Raji (cell line): Measurements from ENCODE around the gene TRIP13.

Source experiments
- POLR2A ChIP-seq: IDR thresholded peaks from 2 replicates; pipeline ENCODE4 v1.6.1; 2011; ENCODE audit warnings: low read depth, low read length, control low read depth; ENCODE audit not compliant: insufficient read depth

Gene TRIP13

DNA sequence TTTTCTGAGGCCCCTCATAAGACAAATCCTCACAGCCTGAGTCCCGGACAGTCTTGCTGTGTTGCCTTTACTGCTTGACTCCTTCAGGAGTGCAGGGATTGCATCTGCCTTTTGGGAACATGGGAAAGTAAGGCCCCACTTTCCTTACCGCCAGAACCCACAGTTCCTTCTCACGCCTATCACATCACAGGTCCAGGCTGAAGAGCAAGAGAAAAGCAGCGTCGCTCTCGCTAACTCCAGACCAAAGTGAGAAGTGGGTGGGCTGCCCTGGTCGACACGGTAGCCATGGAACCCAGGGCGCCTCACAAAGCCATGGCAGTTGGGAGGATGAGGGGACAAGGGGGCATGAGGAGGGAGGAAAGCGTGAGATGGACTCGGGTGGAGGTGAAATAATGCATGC lies 34.0 kb upstream of the TRIP13 start:
- TF ChIP-seq POLR2A = no peak

DNA sequence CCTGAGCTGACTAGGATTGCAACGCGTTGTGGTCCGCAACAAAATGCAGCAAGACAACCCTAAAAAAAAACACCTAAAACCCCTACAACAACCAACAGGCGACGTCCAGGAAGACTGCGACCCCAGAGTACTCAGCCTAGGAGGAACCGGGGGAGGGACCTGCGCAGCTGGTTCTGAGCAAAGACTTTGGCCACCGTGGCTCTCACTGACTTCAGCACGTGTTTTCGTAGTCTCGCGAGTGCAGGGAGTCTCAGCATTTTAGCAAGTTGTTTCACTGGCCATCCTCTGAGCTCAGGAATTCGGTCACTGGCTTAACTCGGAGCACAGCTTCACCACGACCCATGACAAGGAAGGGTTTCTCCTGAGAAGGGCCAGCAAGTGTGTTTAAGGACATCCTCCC lies 33.3 kb upstream of the TRIP13 start:
- TF ChIP-seq POLR2A = no peak

DNA sequence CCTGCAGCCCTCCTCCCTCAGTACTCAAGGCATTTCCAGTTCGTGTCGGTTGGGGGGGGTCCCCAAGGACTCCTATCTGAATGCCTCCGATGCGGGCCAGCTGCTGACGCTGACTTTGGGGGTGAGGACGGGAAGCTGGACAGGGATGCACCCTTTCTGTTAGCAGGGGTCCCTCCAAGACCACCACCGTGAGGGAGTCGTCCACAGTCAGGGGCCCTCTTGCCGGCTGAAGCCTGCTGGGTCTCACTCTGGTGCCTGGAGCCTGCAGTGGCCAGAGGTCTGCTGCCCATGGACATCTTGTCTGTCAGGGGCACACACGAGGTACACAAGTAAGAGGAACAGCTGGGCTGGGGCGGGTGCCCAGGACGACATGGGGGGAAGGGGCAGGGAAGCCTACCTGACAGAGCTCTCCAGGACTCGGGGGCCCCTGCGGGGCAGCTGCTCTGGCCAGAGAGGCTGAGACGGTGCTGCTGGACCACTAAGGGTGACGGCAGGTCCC lies 32.8 kb upstream of the TRIP13 start:
- TF ChIP-seq POLR2A = no peak

DNA sequence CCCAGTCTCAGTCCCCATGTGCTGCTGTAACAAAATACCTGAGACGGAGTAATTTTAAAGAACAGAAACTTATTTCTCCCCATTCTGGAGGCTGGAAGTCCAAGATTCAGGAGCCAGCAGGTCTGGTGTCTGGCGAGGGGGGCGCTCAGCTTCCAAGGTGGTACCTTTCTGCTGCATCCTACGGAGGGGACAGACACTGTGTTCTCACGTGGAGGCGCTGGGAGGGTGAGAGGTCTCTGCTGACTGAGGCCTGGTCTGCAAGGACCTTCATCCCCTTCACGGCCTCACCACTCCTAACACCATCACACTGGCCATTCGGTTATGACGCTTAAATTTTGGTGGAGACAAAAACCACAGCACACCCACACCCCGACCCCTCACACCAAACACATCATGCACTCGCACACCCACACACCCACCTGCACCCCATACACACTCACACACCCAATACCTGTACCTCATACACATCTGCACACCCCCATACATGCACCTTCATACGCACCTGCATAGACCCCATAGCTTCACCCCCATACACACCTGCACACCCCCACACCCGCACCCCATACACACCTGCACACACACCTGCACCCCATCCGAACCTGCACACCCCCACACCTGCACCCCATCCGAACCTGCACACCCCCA lies 32.1 kb upstream of the TRIP13 start:
- TF ChIP-seq POLR2A = no peak

DNA sequence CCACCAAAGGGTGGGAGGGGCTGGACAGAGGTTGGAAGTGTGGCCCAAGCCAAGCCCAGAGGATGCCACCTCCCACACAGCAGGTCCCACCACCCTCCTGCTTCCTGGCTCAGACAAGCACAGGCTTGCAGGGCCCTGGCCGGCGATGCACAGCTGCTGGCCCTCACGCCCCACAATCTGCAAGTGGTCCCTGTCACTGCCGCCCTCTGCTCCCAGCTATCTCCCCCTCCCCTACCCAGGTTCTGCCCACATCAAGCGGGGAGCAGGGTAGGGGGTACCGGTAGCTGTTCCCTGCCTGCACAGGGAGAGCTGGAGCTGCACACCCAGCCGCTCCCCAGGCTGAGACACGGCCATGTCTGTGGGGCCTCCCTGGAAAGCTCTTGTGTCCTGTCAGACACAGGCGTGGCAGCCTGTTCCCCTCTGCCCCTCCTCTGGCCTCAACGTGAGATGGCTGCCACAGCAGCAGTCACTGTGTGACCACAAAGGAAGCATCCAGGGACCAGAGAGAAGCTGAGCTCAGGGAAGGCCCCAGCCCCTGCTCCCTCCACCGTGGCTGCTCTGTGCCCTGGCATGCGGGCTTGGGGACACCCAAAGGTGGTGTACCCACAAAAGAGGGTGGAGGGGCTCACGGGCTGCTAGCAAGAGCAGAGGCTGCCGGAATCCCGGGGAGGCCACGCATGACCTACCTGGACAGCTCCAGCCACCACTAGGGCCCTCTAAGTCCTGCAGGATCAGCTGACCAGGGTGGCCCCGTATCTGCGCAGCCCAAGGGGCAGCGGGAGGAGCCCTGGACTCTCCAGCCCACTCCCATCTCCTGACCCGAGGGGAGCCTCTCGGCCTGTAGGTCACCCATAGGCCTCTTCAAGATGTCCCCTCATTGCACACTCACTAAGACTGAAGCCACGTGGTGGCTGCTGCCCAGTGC lies 31.0 kb upstream of the TRIP13 start:
- TF ChIP-seq POLR2A = no peak

DNA sequence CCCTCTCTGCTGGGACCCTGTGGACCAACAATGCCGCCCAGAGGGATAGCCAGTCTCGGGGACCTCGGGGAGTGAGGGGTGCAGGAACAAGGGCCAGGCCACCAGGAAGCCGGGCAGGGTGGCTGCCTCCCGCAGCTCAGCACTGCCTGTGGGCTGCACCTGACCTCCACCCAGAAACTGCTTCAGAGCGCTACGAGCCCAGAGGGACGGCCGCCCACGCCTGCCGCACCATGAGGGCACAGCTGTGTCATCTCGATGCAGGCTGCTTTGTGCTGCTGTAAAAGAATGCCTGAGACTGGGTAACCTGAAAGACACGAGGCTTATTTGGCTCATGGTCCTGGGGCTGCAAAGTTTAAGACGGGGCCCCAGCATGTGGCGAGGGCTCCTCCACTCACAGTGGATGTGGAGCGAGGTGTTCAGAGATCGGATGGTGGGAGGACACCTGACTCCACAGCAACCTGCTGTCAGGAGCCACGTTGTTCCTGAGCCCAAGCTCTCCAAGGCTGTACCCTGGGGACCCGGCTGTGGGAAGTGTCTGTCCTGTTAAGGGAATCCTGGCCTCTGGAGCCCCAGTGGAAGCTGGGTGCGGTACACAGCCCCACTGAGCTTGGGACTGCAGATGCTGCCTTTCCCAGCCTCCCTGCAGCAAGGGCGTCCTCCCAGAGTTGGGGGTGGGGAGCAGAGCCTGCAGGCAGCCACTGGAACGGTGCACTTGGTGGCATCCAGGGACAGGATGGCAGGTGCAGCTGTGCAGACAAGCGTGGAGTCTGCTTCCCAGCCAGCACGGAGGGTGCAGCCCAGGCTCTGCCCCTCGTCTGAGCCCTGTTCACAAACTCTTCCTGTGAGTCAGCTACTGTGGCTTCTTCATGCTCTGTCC lies 30.1 kb upstream of the TRIP13 start:
- no peak for TF ChIP-seq POLR2A

DNA sequence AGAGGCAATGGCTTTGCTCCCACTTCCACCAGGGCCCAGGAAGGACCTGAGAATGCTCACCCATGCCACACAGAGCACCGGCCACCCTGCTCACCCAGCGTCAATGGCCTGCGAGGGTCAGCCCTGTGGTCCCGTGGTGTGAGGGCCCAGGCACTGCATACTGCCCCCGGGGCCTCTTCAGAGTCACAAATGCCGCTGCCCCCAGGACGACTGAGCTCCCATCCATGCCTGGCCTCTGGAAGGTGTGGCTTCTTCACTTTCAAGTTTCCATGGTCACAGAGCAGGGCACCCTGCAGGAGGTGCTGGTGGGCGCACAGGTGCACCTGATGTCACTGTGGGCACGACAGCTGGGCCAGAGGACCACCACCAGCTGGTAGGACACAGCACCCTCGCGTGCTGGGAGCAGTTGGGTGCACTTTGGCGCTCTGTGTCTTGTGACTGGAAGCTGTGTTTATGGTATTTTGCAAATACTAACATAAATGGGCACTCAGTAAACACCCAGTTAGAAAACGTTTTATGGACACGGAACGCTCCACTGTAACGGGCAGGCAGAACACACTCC lies 29.4 kb upstream of the TRIP13 start:
- no peak for TF ChIP-seq POLR2A

DNA sequence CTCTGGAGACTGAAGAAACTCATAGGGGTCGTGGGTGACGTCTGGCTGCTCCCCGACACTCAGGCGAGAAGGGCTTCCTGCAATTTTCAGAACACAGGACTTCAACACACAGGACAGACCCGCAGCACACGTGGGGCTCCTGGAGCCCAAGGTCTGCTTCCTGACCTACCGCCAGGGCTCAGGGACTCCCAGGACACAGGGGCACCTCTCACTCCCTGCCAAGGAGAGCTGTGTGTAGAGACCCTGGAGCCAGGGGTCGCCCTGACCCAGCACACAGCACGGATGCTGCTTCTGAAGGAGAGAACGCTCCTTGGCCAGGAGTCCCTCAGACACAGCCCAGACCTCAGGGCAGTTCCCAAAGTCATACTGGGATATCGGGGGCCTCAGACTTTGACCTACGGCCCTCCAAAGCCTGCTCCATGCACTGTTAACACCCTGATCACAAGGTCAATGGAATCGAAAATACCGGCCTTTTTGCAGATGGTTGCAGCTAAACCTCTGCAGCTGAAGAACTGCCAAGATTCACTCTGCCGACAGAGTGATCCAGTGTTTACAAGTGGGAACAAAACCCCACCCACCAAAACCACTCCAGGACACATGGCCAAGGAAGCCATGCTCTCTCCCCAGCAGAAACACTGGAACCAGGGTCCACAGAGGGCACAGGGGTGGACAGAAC lies 28.1 kb upstream of the TRIP13 start:
- no peak for TF ChIP-seq POLR2A

DNA sequence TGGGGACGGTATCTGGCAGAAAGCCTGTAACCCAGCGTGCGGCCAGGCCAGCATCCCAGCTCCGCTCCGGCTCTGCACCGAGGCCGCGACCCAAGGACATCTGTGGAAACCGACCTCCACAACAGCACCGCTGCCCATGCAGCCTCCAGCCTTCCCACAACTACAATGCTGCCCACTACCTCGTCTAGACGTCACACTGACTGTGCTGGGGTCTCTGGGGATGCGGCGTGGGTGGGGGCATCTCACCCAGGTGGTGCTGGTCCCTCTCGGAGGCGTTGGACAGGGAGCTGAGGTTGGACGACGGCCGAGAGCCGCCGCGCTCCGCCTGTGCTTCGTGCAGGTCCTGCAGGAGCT lies 27.5 kb upstream of the TRIP13 start:
- no peak for TF ChIP-seq POLR2A

DNA sequence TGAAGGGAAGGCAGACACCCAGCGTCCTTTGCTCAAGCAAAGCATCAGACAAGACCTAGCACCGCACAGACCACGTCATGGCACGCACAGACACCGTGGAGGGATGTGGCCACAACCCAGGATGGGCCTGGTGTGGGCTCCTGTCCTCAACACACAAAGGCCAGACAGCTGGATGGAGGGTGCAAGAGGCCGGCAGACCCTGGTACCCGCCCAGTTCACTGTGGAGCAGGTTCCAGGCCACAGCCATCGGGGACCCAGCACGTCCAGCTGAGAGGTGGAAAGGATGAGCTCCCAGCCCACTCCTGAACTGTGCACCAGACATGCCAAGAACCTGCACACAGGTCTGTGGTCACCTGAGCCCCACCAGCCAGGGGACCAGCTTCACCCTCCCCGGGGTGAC lies 26.9 kb upstream of the TRIP13 start:
- TF ChIP-seq POLR2A = no peak

DNA sequence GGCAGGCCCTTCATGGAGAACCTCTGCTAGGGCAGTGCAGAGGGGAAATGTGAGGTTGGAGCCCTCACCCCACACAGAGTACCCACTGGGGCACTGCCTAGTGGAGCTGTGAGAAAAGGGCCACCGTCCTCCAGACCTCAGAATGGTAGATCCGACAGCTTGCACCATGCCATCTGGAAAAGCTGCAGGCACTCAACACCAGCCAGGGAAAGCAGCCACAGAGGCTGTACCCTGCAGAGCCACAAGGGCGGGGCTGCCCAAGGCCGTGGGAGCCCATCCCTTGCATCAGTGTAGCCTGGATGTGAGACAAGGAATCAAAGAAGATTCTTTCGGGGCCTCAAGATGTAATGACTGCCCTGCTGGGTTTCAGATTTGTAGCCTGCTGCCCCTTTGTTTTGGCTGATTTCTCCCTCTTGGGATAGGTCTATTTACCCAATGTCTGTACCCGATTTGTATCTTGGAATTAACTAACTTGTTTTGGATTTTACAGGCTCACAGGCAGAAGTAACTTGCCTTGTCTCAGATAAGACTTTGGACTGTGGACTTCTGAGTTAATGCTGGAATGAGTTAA lies 25.3 kb upstream of the TRIP13 start:
- TF ChIP-seq POLR2A = no peak

DNA sequence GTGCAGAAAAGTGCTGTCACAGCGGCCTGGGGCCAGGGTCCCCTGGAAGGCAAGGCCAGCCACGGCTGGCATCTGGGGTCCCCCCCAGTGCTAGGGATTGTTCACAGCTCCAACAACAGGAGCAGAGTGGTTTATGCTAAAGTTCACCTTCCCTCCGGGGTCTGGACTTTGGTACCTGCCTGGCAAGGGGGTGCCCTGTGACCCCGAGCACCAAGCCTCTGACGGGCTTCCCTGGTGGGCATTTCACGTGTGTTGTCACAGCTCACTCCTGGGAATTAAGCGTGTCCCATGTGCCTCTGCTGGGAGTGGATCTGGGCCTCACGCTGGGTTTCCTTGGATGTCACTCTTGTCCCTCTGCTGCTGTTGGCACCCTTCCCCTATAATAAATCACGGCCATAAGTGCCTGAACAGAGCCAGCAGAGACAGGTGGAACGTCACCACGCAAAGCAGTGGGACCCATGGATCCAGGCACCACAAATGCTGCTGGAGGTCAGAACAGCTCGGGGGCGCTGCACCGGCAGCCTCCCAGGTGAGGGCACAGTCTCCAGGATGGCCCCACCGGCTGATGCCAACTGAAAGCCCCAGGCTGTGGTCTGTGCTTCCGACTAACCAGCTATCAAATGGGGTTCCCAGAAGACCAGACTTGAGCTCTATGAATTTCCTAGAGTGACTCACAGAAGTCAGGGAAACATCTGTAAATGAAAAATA lies 24.1 kb upstream of the TRIP13 start:
- no peak for TF ChIP-seq POLR2A

DNA sequence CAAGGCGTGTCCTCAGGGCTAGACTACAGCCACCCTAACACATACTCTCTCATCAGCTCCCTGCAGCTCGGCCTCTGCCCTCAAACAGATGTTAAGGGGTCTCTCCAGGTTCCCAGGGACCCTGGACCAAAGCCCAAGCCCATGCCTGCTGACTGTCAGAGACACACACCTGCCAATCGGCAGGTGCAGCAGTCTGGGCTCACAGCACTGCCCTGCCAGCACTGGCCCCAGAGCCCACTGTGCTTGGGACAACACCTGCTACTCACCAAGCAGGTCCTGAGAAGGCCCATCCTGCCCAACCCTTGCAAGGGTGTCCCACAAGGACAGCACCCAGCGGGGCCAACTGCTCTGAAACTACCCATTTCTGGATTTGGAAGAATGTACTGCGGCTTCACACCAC lies 21.7 kb upstream of the TRIP13 start:
- no peak for TF ChIP-seq POLR2A
